ENCODE measurements around the gene NLRC5. TPM values are rescaled to one million over a fixed set of nuclear protein-coding genes. Genes with fewer than 3 reads are reported as not detected.

Gene NLRC5
- total and polyA plus RNA-seq, 4 experiments from 2014 or later = 41.6 to 457 (median 284) TPM

DNA sequence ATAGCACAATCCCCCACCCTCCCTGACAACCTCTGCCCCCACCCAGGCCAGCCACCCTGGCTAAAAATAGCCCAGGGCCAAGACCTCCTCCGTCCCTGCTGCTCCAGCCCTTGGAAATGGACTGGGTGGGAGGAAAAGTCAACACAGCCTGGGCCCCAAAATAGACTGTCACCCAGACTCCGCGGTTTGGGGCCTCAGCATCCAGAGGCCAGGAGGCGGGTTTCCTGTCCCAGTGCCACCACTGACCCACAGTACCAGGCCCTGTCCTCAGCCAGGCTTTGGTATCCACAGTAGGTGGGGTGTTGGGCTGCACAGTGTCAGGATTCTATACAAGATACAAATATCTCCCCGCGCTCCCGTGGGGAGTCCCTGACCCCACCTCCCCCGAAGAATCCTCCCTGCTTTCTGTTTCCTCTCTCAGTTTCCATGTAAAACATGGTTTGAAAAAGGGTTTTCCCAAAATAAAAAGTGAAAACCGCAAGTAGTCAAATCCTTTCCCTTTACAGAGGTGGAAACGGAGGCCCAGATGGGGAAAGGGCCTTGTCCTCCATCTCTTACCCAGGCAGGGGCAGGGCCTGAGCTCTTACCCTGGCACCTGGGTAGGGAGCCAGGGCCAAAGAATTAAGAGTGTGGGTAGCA is 123.2 kb downstream of the NLRC5 start:
- Histone ChIP-seq H3K4me3 (ENCODE audit: low read length in 2 of 2) (no peak overlapping the region), H3K27ac (ENCODE audit: low read depth, low read length) (no peak overlapping the region), H3K27me3 (ENCODE audit: insufficient read depth, low read length) (no peaks in the 10 kb centered on the region), H3K36me3 (ENCODE audit: insufficient read depth, low read length) (no peaks in the 10 kb centered on the region), H3K9me3 (ENCODE audit: control insufficient read depth in 1 of 2, low read length in 2 of 2) (no peaks in the 10 kb centered on the region), H3K4me1 (ENCODE audit: insufficient read depth, low read length) (no peaks in the 10 kb centered on the region)
- CTCF ChIA-PET (ENCODE audit: partially characterized antibody) = no interaction called here
- POLR2A ChIA-PET (ENCODE audit: partially characterized antibody) = no interaction called here
- Mint-ChIP-seq H3K36me3 (no peaks in the 10 kb centered on the region), H3K4me3 (no peak overlapping the region), H3K27ac (no peak overlapping the region), H3K9me3 (no peaks in the 10 kb centered on the region), H3K4me1 (peaks cover 0 to 2% (median 0%) of the 10 kb centered on the region in 4 donors), H3K27me3 (no peaks in the 10 kb centered on the region)
- no peak for DNase-seq
- intact Hi-C loops (cut with micrococcal nuclease) = no loop called here

GRCh38 chr16:57113042-57113453 is 123.7 kb downstream of the NLRC5 start:
- Histone ChIP-seq H3K36me3 (ENCODE audit: insufficient read depth, low read length) (no peaks in the 10 kb centered on the region), H3K4me3 (ENCODE audit: low read length in 2 of 2) (no peak overlapping the region), H3K27me3 (ENCODE audit: insufficient read depth, low read length) (no peaks in the 10 kb centered on the region), H3K4me1 (ENCODE audit: insufficient read depth, low read length) (no peaks in the 10 kb centered on the region), H3K27ac (ENCODE audit: low read depth, low read length) (no peak overlapping the region), H3K9me3 (ENCODE audit: control insufficient read depth in 1 of 2, low read length in 2 of 2) (no peaks in the 10 kb centered on the region)
- H3K4me1 Mint-ChIP-seq = peaks cover 0 to 2% (median under 1%) of the 10 kb centered on the region in 4 donors
- H3K36me3 Mint-ChIP-seq = no peaks in the 10 kb centered on the region
- H3K4me3 Mint-ChIP-seq = no peak overlapping the region
- ChIA-PET CTCF (ENCODE audit: partially characterized antibody) (no interaction called here), POLR2A (ENCODE audit: partially characterized antibody) (no interaction called here)
- no peak for DNase-seq
- intact Hi-C loops (cut with micrococcal nuclease) = no loop called here
- no peaks in the 10 kb centered on the region for H3K9me3 Mint-ChIP-seq
- H3K27me3 Mint-ChIP-seq = no peaks in the 10 kb centered on the region
- H3K27ac Mint-ChIP-seq = no peak overlapping the region

DNA sequence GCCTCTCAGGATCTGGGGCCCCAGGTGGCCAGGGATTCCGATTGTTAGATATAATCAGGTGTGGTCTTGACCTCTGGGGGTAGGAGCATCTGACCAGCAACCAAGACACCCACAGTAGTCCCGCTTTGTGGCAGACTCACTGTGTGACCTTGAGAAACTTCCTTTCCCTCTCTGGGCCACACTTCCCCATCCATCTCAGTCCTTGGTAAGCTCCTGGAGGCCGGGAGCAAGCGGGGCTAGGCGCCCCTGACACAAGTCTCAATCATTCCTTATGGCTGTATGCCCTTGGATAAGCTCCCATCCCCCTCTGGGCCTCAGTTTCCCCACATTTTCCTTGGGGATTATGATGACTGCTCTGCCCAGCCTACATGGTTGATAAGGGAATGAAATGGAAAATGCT is 124.3 kb downstream of the NLRC5 start:
- Mint-ChIP-seq H3K27me3 (no peaks in the 10 kb centered on the region), H3K9me3 (no peaks in the 10 kb centered on the region), H3K27ac (peak overlapping the region in 2 of 7 donors; percentile 37 to 66), H3K4me1 (peaks cover 0 to 2% (median 0%) of the 10 kb centered on the region in 4 donors), H3K4me3 (no peak overlapping the region), H3K36me3 (no peaks in the 10 kb centered on the region)
- Histone ChIP-seq H3K4me3 (ENCODE audit: low read length in 2 of 2) (no peak overlapping the region), H3K9me3 (ENCODE audit: control insufficient read depth in 1 of 2, low read length in 2 of 2) (no peaks in the 10 kb centered on the region), H3K27ac (ENCODE audit: low read depth, low read length) (no peak overlapping the region), H3K36me3 (ENCODE audit: insufficient read depth, low read length) (no peaks in the 10 kb centered on the region), H3K27me3 (ENCODE audit: insufficient read depth, low read length) (no peaks in the 10 kb centered on the region), H3K4me1 (ENCODE audit: insufficient read depth, low read length) (no peaks in the 10 kb centered on the region)
- ChIA-PET CTCF (ENCODE audit: partially characterized antibody) (no interaction called here), POLR2A (ENCODE audit: partially characterized antibody) (no interaction called here)
- intact Hi-C loops (cut with micrococcal nuclease) = no loop called here
- DNase-seq = no peak

- H3K36me3 ChIP-seq (ENCODE audit: insufficient read depth, low read length) = no peaks in the 10 kb centered on the region
- H3K27ac ChIP-seq (ENCODE audit: low read depth, low read length) = no peak overlapping the region
- H3K9me3 ChIP-seq (ENCODE audit: control insufficient read depth in 1 of 2, low read length in 2 of 2) = no peaks in the 10 kb centered on the region
- H3K36me3 Mint-ChIP-seq = no peaks in the 10 kb centered on the region
- no peak overlapping the region for H3K27ac Mint-ChIP-seq
- ChIA-PET CTCF (ENCODE audit: partially characterized antibody) (no interaction called here), POLR2A (ENCODE audit: partially characterized antibody) (no interaction called here)
- no peak overlapping the region for H3K4me3 ChIP-seq (ENCODE audit: low read length in 2 of 2)
- peaks cover 0 to 2% (median 0%) of the 10 kb centered on the region in 4 donors for H3K4me1 Mint-ChIP-seq
- no peaks in the 10 kb centered on the region for H3K27me3 Mint-ChIP-seq
- H3K27me3 ChIP-seq (ENCODE audit: insufficient read depth, low read length) = no peaks in the 10 kb centered on the region
- intact Hi-C loops (cut with micrococcal nuclease) = no loop called here
- no peak overlapping the region for H3K4me3 Mint-ChIP-seq
- no peaks in the 10 kb centered on the region for H3K9me3 Mint-ChIP-seq
- DNase-seq = no peak
- no peaks in the 10 kb centered on the region for H3K4me1 ChIP-seq (ENCODE audit: insufficient read depth, low read length)
Measured at GRCh38 chr16:57115168-57115513, 125.8 kb downstream of the NLRC5 start.

- H3K27ac Mint-ChIP-seq = no peak overlapping the region
- POLR2A ChIA-PET (ENCODE audit: partially characterized antibody) = no interaction called here
- intact Hi-C loops (cut with micrococcal nuclease) = no loop called here
- H3K9me3 Mint-ChIP-seq = no peaks in the 10 kb centered on the region
- no peak overlapping the region for H3K4me3 Mint-ChIP-seq
- no peaks in the 10 kb centered on the region for H3K27me3 ChIP-seq (ENCODE audit: insufficient read depth, low read length)
- no peaks in the 10 kb centered on the region for H3K36me3 Mint-ChIP-seq
- H3K27me3 Mint-ChIP-seq = no peaks in the 10 kb centered on the region
- no peaks in the 10 kb centered on the region for H3K4me1 ChIP-seq (ENCODE audit: insufficient read depth, low read length)
- no peak overlapping the region for H3K4me3 ChIP-seq (ENCODE audit: low read length in 2 of 2)
- H3K27ac ChIP-seq (ENCODE audit: low read depth, low read length) = no peak overlapping the region
- H3K36me3 ChIP-seq (ENCODE audit: insufficient read depth, low read length) = no peaks in the 10 kb centered on the region
- H3K9me3 ChIP-seq (ENCODE audit: control insufficient read depth in 1 of 2, low read length in 2 of 2) = no peaks in the 10 kb centered on the region
- H3K4me1 Mint-ChIP-seq = peaks cover 0 to 2% (median 0%) of the 10 kb centered on the region in 4 donors
- no peak for DNase-seq
- CTCF ChIA-PET (ENCODE audit: partially characterized antibody) = no interaction called here
Measured at GRCh38 chr16:57115514-57116182, 126.3 kb downstream of the NLRC5 start.

- POLR2A ChIA-PET (ENCODE audit: partially characterized antibody) = interaction anchor here (0.7 kb wide), 1 partner anchor 10 kb away, joined by 3 read pairs; no protein-coding TSS in a partner anchor
- CTCF ChIA-PET (ENCODE audit: partially characterized antibody) = no interaction called here
- H3K9me3 ChIP-seq (ENCODE audit: control insufficient read depth in 1 of 2, low read length in 2 of 2) = no peaks in the 10 kb centered on the region
Measured at GRCh38 chr16:57118461-57119084, 129.2 kb downstream of the NLRC5 start.

DNA sequence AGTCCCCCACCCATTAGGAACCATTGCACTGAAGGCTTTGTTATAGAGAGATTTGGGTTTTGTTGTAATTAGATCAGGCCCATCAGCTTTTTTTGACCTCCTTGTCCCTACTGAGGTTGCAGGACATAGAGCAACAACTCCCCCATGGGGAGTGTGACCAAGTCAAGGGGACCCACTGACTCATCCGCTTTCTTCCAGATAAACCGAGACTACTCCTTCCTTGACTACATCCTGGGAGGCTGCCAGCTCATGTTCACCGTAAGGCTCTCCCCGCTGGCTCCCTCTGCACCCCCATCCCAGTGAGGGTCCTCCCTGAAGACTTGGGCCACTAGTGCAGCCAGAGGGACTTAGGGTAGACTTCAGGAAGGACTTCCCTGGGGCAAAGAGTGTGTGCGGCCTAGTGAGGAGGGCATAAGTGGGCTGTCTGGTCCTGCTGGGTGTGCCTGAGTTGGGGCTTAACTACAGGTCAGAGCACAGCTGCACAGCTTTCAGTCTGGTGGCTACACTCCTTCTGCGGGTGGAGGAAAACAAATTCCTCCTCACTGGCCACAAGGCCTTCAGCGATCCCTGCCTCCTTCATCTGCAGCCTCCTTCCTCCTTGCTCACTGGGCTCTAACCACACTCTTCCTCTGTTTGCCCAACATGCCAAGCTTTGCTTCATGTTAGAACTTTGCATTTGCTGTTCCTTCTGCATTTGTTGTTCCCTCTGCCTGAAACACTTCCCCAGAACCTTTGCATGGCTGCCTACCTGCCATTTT is 134.0 kb downstream of the NLRC5 start:
- peak overlapping the region; percentile 17 to 93 (median 77) for H3K27ac Mint-ChIP-seq
- peaks cover 0 to 1% (median 0%) of the 10 kb centered on the region in 8 donors for H3K9me3 Mint-ChIP-seq
- ChIA-PET CTCF (ENCODE audit: partially characterized antibody) (interaction anchor here (0.9 to 1.2 kb wide), 3 partner anchors 19 to 71 kb away, joined by 3 read pairs; partner anchors contain the start of gene CPNE2), POLR2A (ENCODE audit: partially characterized antibody) (interaction anchor here (1.0 kb wide), 1 partner anchor 19 kb away, joined by 3 read pairs; no protein-coding TSS in a partner anchor)
- no peaks in the 10 kb centered on the region for H3K27me3 ChIP-seq (ENCODE audit: insufficient read depth, low read length)
- no peaks in the 10 kb centered on the region for H3K36me3 Mint-ChIP-seq
- peaks cover 33 to 53% (median 43%) of the 10 kb centered on the region in 4 donors for H3K4me1 Mint-ChIP-seq
- H3K4me3 ChIP-seq (ENCODE audit: low read length in 2 of 2) = no peak overlapping the region
- H3K4me1 ChIP-seq (ENCODE audit: insufficient read depth, low read length) = peaks cover 47% of the 10 kb centered on the region
- no peaks in the 10 kb centered on the region for H3K36me3 ChIP-seq (ENCODE audit: insufficient read depth, low read length)
- no peaks in the 10 kb centered on the region for H3K27me3 Mint-ChIP-seq
- H3K27ac ChIP-seq (ENCODE audit: low read depth, low read length) = no peak overlapping the region
- H3K4me3 Mint-ChIP-seq = peak overlapping the region in 3 of 8 donors; percentile 5 to 44 (median 10)
- intact Hi-C loops (cut with micrococcal nuclease) = no loop called here
- DNase-seq = no peak
- H3K9me3 ChIP-seq (ENCODE audit: control insufficient read depth in 1 of 2, low read length in 2 of 2) = no peaks in the 10 kb centered on the region

More at GRCh38 chr16:57118461-57119084, 129.2 kb downstream of the NLRC5 start:
- peaks cover 1 to 7% (median 5%) of the 10 kb centered on the region in 4 donors for H3K4me1 Mint-ChIP-seq
- H3K36me3 Mint-ChIP-seq = no peaks in the 10 kb centered on the region
- H3K9me3 Mint-ChIP-seq = no peaks in the 10 kb centered on the region
- H3K27me3 Mint-ChIP-seq = no peaks in the 10 kb centered on the region
- intact Hi-C loops (cut with micrococcal nuclease) = no loop called here
- no peak overlapping the region for H3K27ac ChIP-seq (ENCODE audit: low read depth, low read length)
- no peak overlapping the region for H3K4me3 ChIP-seq (ENCODE audit: low read length in 2 of 2)
- H3K27ac Mint-ChIP-seq = peak overlapping the region in 2 of 7 donors; percentile 30 to 51
- peaks cover 6% of the 10 kb centered on the region for H3K4me1 ChIP-seq (ENCODE audit: insufficient read depth, low read length)
- no peak overlapping the region for H3K4me3 Mint-ChIP-seq
- no peaks in the 10 kb centered on the region for H3K27me3 ChIP-seq (ENCODE audit: insufficient read depth, low read length)
- DNase-seq = no peak
- no peaks in the 10 kb centered on the region for H3K36me3 ChIP-seq (ENCODE audit: insufficient read depth, low read length)

Data from CD4-positive, alpha-beta memory T cell (primary cell).